ENCODE data around the gene ABCA8. TPM values are rescaled to one million over a fixed set of nuclear protein-coding genes. Genes with fewer than 3 reads are reported as not detected.

ABCA8 gene
- total and polyA plus RNA-seq, 11 donors: 13.4 to 71.0 (median 35.4) TPM

GRCh38 chr17:68941761-68942160 lies 13.4 kb downstream of the ABCA8 start:
- ATAC-seq (no peak), DNase-seq (no peak)
- H3K4me3 ChIP-seq: no peak overlapping the region
- H3K36me3 ChIP-seq: peaks cover 0 to 61% (median 0%) of the 10 kb centered on the region in 9 donors
- no peak overlapping the region for H3K27ac ChIP-seq
- peaks cover 0 to 6% (median 0%) of the 10 kb centered on the region in 12 donors for H3K9me3 ChIP-seq
- 76 to 82% (median 78%) methylated on average over 6 of the region's 6 CpGs for WGBS, 4 donors
- peaks cover 0 to 9% (median 0%) of the 10 kb centered on the region in 12 donors for H3K4me1 ChIP-seq
- TF ChIP-seq CTCF (IDR thresholded peaks at IDR 0.05) (no peak), POLR2A (IDR thresholded peaks at IDR 0.05) (no peak)
- no peaks in the 10 kb centered on the region for H3K27me3 ChIP-seq
- intact Hi-C loops (cut with DNase I): no loop called here

- H3K27ac ChIP-seq: no peak overlapping the region
- peaks cover 0 to 9% (median 0%) of the 10 kb centered on the region in 12 donors for H3K4me1 ChIP-seq
- DNase-seq (no peak), ATAC-seq (no peak)
- H3K4me3 ChIP-seq: no peak overlapping the region
- intact Hi-C loops (cut with DNase I): no loop called here
- TF ChIP-seq CTCF (IDR thresholded peaks at IDR 0.05): no peak
- no peak for TF ChIP-seq POLR2A (IDR thresholded peaks at IDR 0.05)
- peaks cover 0 to 76% (median 0%) of the 10 kb centered on the region in 9 donors for H3K36me3 ChIP-seq
- H3K27me3 ChIP-seq: no peaks in the 10 kb centered on the region
- WGBS, 4 donors: 52 to 65% (median 61%) methylated on average over 3 of the region's 3 CpGs
- H3K9me3 ChIP-seq: peaks cover 0 to 6% (median 0%) of the 10 kb centered on the region in 12 donors
These were observed 16.0 kb downstream of the ABCA8 start for GRCh38 chr17:68939195-68939594.

- Histone ChIP-seq H3K27me3 (no peaks in the 10 kb centered on the region), H3K4me3 (no peak overlapping the region), H3K36me3 (peaks cover 0 to 88% (median 0%) of the 10 kb centered on the region in 9 donors), H3K27ac (no peak overlapping the region), H3K4me1 (peaks cover 0 to 9% (median 0%) of the 10 kb centered on the region in 12 donors), H3K9me3 (no peaks in the 10 kb centered on the region)
- DNase-seq (no peak), ATAC-seq (no peak)
- WGBS, 4 donors: 79 to 87% (median 83%) methylated on average over 8 of the region's 8 CpGs
- TF ChIP-seq CTCF (IDR thresholded peaks at IDR 0.05) (no peak), POLR2A (IDR thresholded peaks at IDR 0.05) (no peak)
- intact Hi-C loops (cut with DNase I): no loop called here
These were observed 17.2 kb downstream of the ABCA8 start for GRCh38 chr17:68937890-68938514.

GRCh38 chr17:68927516-68927915 lies 27.7 kb downstream of the ABCA8 start:
- no peaks in the 10 kb centered on the region for H3K27me3 ChIP-seq
- peaks cover 0 to 96% (median 25%) of the 10 kb centered on the region in 9 donors for H3K36me3 ChIP-seq
- intact Hi-C loops (cut with DNase I): no loop called here
- ATAC-seq (no peak), DNase-seq (no peak)
- no peaks in the 10 kb centered on the region for H3K4me1 ChIP-seq
- TF ChIP-seq POLR2A (IDR thresholded peaks at IDR 0.05) (no peak), CTCF (IDR thresholded peaks at IDR 0.05) (no peak)
- H3K4me3 ChIP-seq: no peak overlapping the region
- H3K27ac ChIP-seq: no peak overlapping the region
- WGBS, 4 donors: 71 to 77% (median 75%) methylated on average over 4 of the region's 4 CpGs
- H3K9me3 ChIP-seq: no peaks in the 10 kb centered on the region

Measured in heart left ventricle (tissue), 16 donors.